ENCODE data around the gene FSHR.

Gene FSHR

GRCh38 chr2:49111006-49111405, 43.3 kb downstream of the FSHR start:
- DNase-seq: no peak

DNA sequence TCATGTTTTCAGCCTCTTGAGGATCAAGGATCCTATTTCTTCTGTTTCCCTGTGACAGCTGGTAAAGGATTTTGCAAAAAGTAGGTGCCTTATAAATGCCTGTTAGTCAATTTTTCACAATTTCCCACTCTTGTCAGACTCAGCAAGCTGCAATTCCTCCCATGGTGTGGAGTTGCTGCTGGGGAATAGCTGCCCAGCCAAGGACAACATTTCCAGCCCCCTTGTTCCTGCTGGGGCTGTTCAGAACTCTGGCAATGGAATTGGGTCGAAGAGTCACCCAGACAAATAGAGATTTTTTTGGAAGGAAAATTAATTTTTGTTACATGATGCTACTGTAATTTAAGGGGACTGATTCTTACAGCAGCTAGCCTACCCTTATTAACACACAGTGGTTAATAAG, 43.7 kb downstream of the FSHR start:
- no peak for DNase-seq

DNA sequence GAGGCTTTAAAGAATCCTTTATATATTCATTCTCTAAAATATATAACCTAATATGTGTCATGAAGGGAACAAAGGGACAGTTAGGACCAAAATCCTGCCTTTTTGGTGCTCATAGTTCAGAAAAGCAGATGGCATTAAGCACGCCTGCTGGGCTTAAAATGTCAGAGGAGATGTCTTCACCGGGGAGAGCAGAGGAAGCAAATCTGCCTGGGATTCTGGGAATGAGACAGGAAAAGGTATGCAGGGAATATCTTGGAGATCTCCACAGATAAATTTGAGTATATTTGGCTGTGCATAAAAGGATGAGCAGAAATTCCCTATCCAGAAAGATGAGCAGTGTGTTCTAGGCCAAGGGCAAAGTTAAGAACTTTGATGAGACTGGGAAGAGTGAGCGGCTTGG, 45.5 kb downstream of the FSHR start:
- DNase-seq: no peak

GRCh38 chr2:49108436-49108835, 45.9 kb downstream of the FSHR start:
- no peak for DNase-seq

- no peak for DNase-seq
Observed at GRCh38 chr2:49105506-49105905, 48.8 kb downstream of the FSHR start.

- DNase-seq: no peak
Observed at GRCh38 chr2:49102146-49102545, 52.2 kb downstream of the FSHR start.

DNA sequence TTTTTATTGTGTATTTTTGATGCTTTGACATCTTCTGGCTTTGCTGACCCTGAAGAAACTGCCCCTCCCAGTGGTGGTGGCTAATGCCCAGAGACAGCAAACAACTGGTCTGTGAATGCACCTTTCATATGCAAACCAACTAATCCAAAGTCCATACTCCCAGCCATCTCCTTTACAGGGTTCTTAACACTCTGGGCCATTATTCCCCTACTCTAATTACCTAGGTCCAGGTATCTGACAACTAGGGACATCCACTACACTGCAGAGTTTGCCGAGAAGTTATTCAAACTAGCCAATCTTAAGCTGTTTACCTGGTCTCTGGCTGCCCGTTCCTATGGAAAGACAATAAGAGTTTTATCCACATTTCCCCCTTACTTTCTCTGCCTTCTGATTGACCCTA, 73.6 kb downstream of the FSHR start:
- DNase-seq: peak; percentile 50

DNA sequence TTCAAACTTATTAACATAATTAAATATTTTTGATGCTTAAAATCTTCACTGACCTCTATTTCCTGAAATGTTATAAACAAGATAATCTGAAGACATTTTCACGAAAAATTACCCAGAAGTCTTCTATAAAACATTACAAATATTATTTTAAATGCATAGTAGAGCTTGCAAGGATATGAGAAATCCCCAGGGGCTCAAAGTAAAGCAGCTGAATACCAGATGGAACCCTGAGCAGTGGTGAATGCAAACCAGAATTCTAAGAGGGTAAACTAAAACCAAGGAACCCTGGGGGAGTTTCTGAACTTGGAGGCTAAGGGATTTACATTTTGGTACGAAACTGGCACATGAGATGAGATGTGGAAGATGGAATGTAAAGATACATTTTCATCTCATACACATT, 83.6 kb downstream of the FSHR start:
- no peak for DNase-seq

DNA sequence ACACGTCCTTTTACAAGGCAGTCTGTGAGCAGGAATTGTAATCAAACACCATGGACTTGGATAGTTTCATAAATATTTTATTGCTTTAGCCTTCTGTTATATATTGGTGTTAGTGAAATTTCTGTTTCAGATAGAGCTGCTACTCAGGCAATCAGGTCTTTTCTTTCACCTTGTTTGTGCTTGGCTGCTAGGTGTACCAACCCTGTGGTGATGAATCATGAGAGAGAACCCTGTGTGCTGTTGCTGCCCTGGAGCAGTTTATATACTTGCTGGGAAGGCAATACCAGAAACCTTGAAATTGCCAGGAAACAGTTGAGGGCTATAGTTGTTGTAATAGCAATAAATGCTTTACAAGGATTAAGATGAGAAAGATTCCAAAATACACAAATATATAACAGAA, 84.5 kb downstream of the FSHR start:
- no peak for DNase-seq

DNA sequence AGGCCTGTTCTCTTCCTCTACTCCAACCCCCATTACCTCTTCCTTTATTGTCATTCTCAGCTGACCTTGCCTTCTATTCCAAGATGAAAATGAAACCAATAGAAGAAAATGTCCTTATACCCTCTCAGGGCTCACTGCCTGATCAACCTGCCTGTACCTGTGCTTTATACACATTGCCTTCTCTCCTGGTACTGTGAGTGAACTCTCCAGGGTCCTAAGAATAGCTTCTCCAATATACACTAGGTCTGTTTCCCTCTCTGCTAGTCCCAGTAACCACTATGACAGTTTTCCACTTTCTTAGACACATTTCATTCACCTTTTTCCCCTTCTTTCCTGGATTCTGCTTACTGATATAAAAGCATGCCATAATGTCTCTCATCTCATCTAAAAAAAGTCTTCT, 85.7 kb downstream of the FSHR start:
- DNase-seq: no peak

DNA sequence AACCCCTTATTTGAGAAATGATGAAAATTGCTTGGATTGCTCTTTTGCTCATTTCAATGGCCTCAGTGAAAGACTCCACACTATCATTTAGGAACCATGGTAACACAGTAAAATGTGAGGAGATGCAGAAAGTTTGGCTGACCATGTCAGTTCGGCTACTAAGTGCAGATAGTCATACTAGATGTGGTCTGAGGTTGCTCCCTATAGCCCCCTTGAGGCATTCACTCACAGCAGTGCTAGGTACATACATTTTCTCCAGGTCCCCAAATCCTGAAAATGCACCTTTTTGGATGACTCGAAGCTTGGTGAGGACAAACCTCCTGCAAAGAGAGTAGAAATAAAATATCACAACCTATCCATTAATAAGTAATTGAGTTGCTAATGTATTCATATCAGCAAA, 86.3 kb downstream of the FSHR start:
- DNase-seq: no peak

DNA sequence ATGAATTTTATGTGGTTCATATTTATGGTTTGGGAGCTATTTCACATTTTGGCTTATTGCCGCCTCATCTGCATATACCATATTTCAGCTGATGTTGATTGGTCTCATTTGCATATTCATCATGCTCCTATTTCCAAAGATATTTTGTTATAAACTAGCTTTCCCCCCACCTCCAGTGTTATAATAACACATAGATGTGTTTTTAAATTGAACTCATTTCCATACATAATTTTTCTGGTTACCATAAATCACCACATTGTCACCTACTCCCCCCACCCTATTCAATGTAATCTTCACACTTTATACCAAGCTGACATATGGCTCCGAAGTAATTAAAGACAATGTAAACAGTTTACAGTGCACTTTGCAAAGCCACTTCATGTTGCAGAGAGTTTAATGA, 101.2 kb downstream of the FSHR start:
- DNase-seq: no peak

DNA sequence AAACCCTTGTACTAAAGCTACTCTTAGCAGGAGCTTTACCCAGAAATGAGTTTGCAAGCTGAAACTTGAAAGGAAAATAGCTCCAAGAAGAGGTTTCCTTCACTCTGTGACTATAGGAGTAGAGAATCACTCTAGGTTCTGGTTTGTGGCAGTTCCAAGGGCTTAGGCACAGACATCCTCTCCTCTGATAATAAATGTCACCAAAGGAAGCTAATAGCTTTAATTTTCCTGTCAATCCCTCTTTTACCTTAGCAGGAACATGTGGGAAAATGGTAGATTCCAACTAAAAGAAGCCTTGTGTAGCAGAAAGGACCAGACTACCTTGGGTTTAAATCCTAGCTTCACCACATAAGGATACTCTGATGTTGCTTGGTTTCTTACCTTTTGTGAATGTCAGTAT, 104.0 kb downstream of the FSHR start:
- no peak for DNase-seq

GRCh38 chr2:49049161-49049560, 105.2 kb downstream of the FSHR start:
- DNase-seq: no peak

- peak; percentile 99 for DNase-seq
Observed at GRCh38 chr2:49045083-49045482, 109.2 kb downstream of the FSHR start.

DNA sequence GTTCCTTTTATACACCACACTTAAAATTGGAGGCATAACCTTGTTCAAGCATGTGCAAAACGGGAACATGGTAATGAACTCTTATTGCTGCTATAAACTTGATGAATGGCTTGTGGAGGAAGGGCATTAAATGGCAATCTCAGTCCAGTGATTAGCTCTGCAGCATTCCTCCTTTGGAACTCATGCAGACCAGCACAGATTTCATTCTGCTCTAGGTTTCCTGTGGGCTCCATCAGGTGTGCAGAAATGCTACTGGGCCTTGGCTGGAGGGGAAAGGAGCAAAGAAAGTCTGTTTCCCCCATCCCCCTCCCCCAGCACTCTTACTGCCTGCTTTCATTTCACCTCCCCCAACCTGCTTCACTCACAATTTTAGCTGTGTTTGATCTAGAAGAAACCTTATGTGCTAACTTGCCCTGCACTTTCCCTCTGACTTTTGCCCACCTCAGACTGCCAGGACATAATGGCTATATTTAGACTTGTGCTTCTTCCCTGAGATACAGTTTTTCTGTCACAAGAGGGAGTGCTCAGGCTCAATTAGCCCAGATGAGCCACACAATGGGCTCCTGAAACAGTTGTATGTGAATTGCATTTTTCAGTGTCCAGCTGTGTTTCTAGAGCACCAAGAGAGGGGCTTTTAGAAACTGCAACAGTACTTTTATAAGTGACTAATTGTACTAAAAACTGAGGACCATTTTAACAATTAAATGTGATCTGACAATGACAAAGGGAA, 109.8 kb downstream of the FSHR start:
- DNase-seq: peak; percentile 74

DNA sequence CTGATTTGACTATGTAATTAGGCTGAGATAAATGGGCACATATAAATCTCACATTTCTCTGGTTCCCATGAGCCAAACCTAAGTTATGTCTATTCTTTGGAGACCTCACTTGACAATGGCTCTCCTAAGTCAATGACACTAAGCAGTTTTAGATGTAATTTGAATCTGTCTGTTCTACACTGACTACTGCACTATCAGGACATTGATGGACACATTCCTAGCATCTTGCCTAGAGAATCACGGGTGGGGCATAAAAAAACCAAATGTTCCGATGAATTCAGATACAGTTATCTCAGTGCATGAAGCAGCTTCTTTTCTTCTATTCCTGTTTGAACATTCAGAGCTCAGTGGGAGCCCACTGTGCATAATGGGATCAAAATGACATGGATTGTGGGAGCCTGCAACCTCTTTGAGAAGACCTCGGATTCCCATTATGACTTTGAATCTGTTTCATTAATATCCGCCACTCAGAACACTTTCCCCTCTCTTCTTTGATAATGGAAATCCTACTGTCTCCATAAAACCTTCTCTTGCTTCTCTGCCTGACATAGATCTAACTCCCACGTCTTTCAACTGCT, 110.8 kb downstream of the FSHR start:
- no peak for DNase-seq

GRCh38 chr2:49042488-49042887, 111.8 kb downstream of the FSHR start:
- DNase-seq: no peak

DNA sequence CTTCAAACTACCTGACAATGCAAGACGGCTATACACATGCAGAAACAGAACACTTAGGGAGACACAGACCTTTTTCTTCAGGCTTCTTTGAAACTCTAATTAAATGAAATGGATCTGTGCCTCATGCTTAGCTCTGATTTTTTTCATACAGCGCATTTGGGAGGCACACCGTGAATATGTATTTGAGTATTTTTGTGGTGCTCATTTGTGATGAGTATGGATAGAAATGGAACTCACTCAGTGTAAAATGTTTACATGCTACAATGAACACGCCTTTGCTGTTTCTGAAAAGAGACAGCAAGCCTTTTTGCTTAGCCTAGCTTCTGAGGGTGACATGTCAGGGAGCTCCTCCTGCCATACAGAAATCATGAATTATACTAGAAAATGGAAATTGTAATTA, 113.3 kb downstream of the FSHR start:
- DNase-seq: no peak

- peak; percentile 33 for DNase-seq
Observed at GRCh38 chr2:49037197-49037596, 117.1 kb downstream of the FSHR start.

GRCh38 chr2:49035481-49035880, 118.8 kb downstream of the FSHR start:
- DNase-seq: peak; percentile 89

DNA sequence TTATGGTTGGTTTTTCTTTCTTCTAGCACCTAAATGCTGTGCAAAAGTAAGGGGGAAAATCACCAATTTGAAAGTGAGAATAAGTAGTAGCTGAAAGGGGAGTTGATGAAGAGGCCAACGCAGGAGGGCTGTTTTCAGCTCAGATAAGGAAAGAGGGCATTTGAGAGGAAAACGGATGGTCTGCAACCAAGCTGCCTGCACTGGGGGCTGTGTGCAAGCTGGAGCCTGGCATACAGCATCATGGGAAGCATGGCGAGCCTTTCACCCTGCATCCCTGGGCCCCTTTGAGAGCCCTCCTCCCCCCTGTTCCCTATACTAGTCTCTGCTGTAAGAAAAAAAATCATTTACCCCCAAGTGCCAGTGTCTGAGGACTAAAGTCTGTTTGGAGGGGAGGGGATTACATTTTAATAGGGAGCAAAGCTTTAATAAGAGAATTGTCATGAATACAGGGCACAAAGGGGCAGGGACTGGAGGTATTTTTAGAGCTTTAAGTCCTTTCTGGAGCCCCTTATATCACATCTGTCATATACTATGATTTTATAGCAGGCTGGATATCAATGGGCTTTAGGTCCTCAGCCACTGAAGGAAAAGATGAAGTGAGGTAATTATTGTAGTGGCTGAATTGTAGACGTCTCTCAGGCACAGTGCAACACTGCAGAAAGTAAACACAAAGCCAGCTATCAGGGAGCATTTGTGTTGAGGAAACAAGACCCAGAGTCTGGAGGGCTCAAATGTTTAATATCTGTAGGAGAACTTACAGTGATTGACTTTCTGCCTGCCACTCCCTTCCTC, 120.7 kb downstream of the FSHR start:
- DNase-seq: peak; percentile 15

GRCh38 chr2:49032936-49033335, 121.4 kb downstream of the FSHR start:
- DNase-seq: no peak

DNA sequence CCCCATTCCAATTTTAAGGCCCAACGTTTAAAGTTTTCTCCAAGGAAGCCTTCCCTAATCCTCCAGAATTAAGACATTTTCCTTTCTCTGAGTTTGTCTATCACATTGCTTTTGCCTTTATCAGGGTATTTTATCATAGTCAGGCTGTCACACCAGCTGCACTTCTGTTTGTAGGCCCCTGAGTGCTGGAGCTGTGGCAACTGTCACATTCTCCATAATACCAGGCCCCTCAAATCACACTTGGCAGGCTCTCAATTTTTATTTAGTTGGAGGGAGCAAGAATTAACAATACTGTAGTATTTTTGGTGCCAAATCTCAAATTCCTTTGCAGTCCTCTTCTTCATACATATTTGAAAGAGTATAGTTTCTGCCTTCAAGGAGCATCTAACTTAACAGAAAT, 122.2 kb downstream of the FSHR start:
- no peak for DNase-seq

All from DMS79 treated with DMSO at 0.1 percent for 48 hours (cell line).